ENCODE measurements around the gene PLEKHM2.

GRCh38 chr1:15768388-15768787, 84.3 kb downstream of the PLEKHM2 start:
- TF ChIP-seq CTCF (IDR thresholded peaks at IDR 0.05): no peak
- TF ChIP-seq MAX (CRISPR knock-in tag; IDR thresholded peaks at IDR 0.05): no peak
- TF ChIP-seq ZNF423 (CRISPR knock-in tag; IDR thresholded peaks at IDR 0.05): no peak
- no peak for TF ChIP-seq RELA (CRISPR knock-in tag; IDR thresholded peaks at IDR 0.05; ENCODE audit: borderline replicate concordance)
- no peak for TF ChIP-seq MXD4 (CRISPR knock-in tag; IDR thresholded peaks at IDR 0.05; ENCODE audit: borderline replicate concordance)
- TF ChIP-seq NFYB (CRISPR knock-in tag; conservative IDR thresholded peaks at IDR 0.05; ENCODE audit: low read depth): no peak
- TF ChIP-seq USF2 (CRISPR knock-in tag; IDR thresholded peaks at IDR 0.05): no peak
- TF ChIP-seq SP1 (CRISPR knock-in tag; conservative IDR thresholded peaks at IDR 0.05): no peak
- no peak for TF ChIP-seq IRF2 (CRISPR knock-in tag; IDR thresholded peaks at IDR 0.05; ENCODE audit: borderline replicate concordance, low read depth)

All from WTC11 (cell line).